NT2/D1 (cell line): ENCODE results near the gene MCF2L.

Experiments used
- DNase-seq: peaks from one replicate; pipeline ENCODE4 v3.0.0-alpha.2; 2011; ENCODE audit warnings: low read depth, low spot score
- H3K27me3 ChIP-seq: 2 replicates; pipeline ENCODE4 v1.6.0; 2011; ENCODE audit warnings: mild to moderate bottlenecking; ENCODE audit not compliant: insufficient read length, insufficient read depth
- H3K36me3 ChIP-seq: 2 replicates; pipeline ENCODE4 v1.6.1; 2011; ENCODE audit warnings: mild to moderate bottlenecking, low read length, mixed read lengths; ENCODE audit not compliant: insufficient read depth, insufficient read length
- H3K4me1 ChIP-seq: 2 replicates; pipeline ENCODE4 v1.5.1; 2011; ENCODE audit not compliant: insufficient read depth, insufficient read length
- H3K4me3 ChIP-seq: 2 replicates; pipeline ENCODE4 v1.5.1; 2011; ENCODE audit warnings: low read depth; ENCODE audit not compliant: insufficient read length
- H3K9ac ChIP-seq: 2 replicates; pipeline ENCODE4 v1.6.0; 2011; ENCODE audit warnings: low read depth; ENCODE audit not compliant: insufficient read length
- H3K9me3 ChIP-seq: 2 replicates; pipeline ENCODE4 v1.5.1; 2011; ENCODE audit warnings: mild to moderate bottlenecking, low read length; ENCODE audit not compliant: insufficient read depth
- SUZ12 ChIP-seq: IDR thresholded peaks from 2 replicates; pipeline ENCODE4 v1.6.1; 2011; ENCODE audit not compliant: insufficient read length, insufficient read depth; ENCODE audit errors: extremely low read depth
- YY1 ChIP-seq: IDR thresholded peaks from 2 replicates; pipeline ENCODE4 v1.6.1; 2011; ENCODE audit not compliant: insufficient read length, insufficient read depth
- ZNF274 ChIP-seq: IDR thresholded peaks from 2 replicates; pipeline ENCODE4 v1.6.1; 2011; ENCODE audit warnings: mild to moderate bottlenecking, low read depth, low read length

The MCF2L gene

GRCh38 chr13:113072376-113072775, 103.4 kb downstream of the MCF2L start:
- H3K9me3 ChIP-seq, result no peaks in the 10 kb centered on the region
- H3K36me3 ChIP-seq, result no peaks in the 10 kb centered on the region
- H3K27me3 ChIP-seq, result no peaks in the 10 kb centered on the region
- peaks cover 3% of the 10 kb centered on the region for H3K4me1 ChIP-seq
- H3K9ac ChIP-seq, result no peak overlapping the region
- no peak for TF ChIP-seq YY1
- H3K4me3 ChIP-seq, result no peak overlapping the region
- no peak for DNase-seq

GRCh38 chr13:113073942-113074341, 104.9 kb downstream of the MCF2L start:
- DNase-seq, result no peak
- no peaks in the 10 kb centered on the region for H3K9me3 ChIP-seq
- no peaks in the 10 kb centered on the region for H3K27me3 ChIP-seq
- H3K36me3 ChIP-seq, result no peaks in the 10 kb centered on the region
- H3K9ac ChIP-seq, result no peak overlapping the region
- H3K4me3 ChIP-seq, result no peak overlapping the region
- TF ChIP-seq YY1 (no peak), ZNF274 (no peak), SUZ12 (no peak)
- H3K4me1 ChIP-seq, result peaks cover 3% of the 10 kb centered on the region

- Histone ChIP-seq H3K27me3 (no peaks in the 10 kb centered on the region), H3K4me1 (peaks cover 3% of the 10 kb centered on the region), H3K9me3 (no peaks in the 10 kb centered on the region), H3K9ac (no peak overlapping the region), H3K36me3 (no peaks in the 10 kb centered on the region), H3K4me3 (no peak overlapping the region)
- TF ChIP-seq SUZ12 (no peak), YY1 (no peak), ZNF274 (no peak)
- no peak for DNase-seq
Measured at GRCh38 chr13:113074401-113074800, 105.4 kb downstream of the MCF2L start.

GRCh38 chr13:113074876-113075275, 105.9 kb downstream of the MCF2L start:
- H3K27me3 ChIP-seq, result no peaks in the 10 kb centered on the region
- no peaks in the 10 kb centered on the region for H3K9me3 ChIP-seq
- no peak for DNase-seq
- TF ChIP-seq ZNF274 (no peak), YY1 (no peak), SUZ12 (no peak)
- H3K4me3 ChIP-seq, result no peak overlapping the region
- H3K4me1 ChIP-seq, result peaks cover 2% of the 10 kb centered on the region
- H3K9ac ChIP-seq, result no peak overlapping the region
- no peaks in the 10 kb centered on the region for H3K36me3 ChIP-seq

GRCh38 chr13:113075711-113076110, 106.7 kb downstream of the MCF2L start:
- Histone ChIP-seq H3K9me3 (no peaks in the 10 kb centered on the region), H3K4me3 (no peak overlapping the region), H3K36me3 (no peaks in the 10 kb centered on the region), H3K4me1 (no peaks in the 10 kb centered on the region), H3K27me3 (no peaks in the 10 kb centered on the region), H3K9ac (no peak overlapping the region)
- DNase-seq, result no peak
- TF ChIP-seq ZNF274 (no peak), YY1 (no peak), SUZ12 (no peak)

GRCh38 chr13:113076681-113077401, 107.8 kb downstream of the MCF2L start:
- Histone ChIP-seq H3K27me3 (no peaks in the 10 kb centered on the region), H3K9ac (no peak overlapping the region), H3K9me3 (no peaks in the 10 kb centered on the region), H3K4me3 (no peak overlapping the region), H3K4me1 (no peaks in the 10 kb centered on the region), H3K36me3 (no peaks in the 10 kb centered on the region)
- no peak for TF ChIP-seq SUZ12
- TF ChIP-seq YY1, result no peak
- TF ChIP-seq ZNF274, result no peak
- DNase-seq, result no peak

GRCh38 chr13:113077566-113077952, 108.5 kb downstream of the MCF2L start:
- H3K27me3 ChIP-seq, result no peaks in the 10 kb centered on the region
- H3K9me3 ChIP-seq, result no peaks in the 10 kb centered on the region
- H3K4me3 ChIP-seq, result no peak overlapping the region
- TF ChIP-seq ZNF274, result no peak
- TF ChIP-seq SUZ12, result no peak
- TF ChIP-seq YY1, result no peak
- H3K36me3 ChIP-seq, result no peaks in the 10 kb centered on the region
- H3K9ac ChIP-seq, result no peak overlapping the region
- no peak for DNase-seq
- H3K4me1 ChIP-seq, result no peaks in the 10 kb centered on the region
